SHP77 (cell line): ENCODE data around the gene FKBP9.
A peak's percentile ranks its signal among the peaks of the same experiment; 100 is the strongest.
"Not testable (repeated sequence)": the region's sequence is repeated elsewhere in the genome, so short reads cannot be mapped to it uniquely, and the experiment has no call there.

Experiments used
- DNase-seq, 2 experiments: peaks; one replicate each; lab custom pipeline; 2025; lab: John Stamatoyannopoulos, UW

FKBP9 gene

DNA sequence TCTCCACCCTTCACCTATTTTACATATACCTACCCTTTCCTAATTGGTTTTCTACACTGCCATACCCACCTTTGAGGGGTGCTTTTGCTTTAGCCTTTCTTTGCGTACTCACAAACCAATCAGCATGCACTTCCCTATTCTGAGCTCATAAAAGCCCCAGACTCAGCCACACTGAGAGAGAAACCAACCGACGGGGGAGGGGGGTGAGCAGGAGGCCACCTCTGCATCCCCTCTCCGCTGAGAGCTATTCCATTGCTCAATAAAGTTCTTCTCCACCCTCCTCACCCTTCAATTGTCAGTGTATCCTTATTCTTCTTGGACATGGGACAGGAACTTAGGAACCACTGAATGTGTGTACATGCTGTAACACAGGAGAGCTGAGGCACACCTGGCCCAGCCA, 9.0 kb upstream of the FKBP9 start:
- no peak for DNase-seq

DNA sequence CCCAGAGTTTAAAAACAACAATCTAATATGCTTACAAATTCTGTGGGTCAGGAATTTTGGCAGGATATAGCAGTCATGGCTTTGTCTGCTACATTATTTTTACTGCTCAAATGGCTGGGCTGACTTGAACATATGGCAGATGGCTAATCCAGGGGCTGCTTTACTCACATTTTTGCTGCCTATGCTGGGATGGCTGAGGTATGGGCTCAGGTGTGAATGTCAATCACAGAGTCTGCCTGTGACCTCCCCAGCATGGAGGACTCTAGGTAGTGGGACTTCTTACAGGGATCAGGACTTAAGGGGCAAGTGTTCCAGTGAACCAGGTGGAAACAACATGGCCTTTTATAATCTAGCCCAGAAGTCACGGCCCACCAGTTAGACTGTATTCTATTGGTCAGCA, 4.4 kb upstream of the FKBP9 start:
- no peak for DNase-seq

DNA sequence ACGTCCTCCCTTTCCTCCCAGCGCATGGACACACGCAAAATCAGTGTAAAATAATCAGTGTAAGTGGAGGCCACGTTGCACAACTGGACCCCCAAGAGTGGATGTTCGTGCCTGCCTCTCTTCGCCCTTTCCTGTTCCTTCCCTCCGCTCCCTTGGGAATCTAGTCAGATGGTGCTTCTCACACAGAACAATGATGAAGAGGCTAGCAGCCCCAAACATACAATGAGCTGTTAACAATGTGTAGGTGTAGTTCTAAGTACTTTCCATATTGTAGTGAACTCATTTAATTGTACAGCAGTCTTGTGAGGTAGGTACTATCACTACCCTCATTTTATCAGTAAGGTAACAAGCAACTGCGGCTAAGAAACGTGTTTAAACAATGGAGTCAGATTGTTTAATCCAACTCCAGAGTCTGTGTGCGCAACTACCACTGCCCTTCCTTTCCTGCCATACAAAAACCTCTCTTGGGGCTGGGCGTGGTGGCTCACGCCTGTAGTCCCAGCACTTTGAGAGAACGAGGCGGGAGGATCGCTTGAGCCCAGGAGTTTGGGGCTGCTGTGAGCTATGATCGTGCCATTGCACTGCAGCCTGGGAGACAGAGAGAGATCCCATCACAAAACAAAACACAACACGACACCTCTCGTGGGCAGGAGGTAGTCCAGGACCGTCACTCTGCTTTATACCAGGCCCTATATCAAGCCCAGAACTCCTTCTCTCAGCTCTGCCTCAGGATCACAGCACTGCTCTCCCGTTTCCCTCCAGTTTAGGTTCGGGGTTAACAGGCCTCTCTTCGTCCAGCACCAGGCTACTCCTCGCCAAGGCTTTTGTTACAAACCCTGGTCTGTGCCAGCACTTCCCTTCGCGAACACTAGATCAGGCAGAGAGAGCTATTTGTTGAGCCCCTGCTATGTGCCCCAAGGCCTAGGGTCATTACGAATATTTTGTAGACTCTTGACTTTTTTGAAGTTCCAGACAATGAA, 1.1 kb downstream of the FKBP9 start:
- DNase-seq = peak; percentile 75 to 80

DNA sequence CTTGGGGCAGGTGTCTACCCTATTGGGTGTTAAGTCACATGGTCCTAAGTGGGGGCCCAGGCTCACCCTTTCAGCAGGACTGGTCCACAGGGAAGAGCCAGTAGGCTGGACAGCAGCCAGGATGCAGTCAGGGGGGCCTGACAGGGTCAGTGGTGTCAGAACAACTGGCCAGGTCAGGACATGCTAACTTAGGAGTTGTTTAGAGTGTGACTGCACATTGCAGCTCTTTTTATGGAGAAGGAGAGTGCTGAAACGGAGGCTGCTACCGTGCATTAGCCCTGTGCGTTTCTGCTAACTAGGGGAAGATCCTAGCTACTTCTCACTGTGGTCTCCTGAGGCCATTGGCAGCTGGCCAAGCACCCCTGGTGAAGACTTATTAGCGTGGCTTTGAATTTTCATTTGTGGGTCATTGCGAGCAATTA, 6.7 kb downstream of the FKBP9 start:
- DNase-seq = not testable (repeated sequence)

DNA sequence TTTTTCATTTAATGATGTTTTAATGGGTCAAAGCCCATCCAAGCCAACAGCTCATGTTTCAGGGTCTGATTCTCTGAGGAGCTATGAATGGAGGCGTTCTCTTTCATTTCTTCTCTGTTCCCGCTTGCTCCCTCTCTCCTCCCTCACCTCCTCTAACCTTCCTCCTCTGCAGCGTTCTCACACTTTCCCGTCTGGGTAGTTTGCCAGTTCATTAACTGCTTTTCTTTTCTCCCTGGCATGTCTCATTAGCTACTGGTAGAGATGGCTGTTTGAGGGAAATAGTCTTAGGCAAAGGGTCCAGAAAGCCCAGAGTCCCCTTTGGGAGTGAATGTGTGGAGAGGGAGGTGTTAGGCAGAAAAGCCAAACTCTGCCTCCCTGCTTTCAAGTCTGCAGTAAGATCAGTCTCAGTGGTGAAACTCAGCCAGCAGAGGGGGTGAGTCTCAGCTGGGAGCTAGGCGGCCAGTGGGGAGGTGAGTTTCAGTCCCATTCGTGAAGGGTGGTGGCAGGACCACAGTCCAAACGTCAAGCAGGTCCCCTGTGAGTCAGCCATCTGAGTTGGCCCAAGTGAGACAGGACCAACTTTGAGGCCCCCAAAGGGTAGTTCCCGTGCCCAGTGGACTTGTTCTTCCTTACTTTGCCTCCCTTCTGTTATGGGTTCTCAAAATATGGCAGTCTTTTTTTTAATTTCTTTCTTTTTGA, 7.4 kb downstream of the FKBP9 start:
- DNase-seq = not testable (repeated sequence)

DNA sequence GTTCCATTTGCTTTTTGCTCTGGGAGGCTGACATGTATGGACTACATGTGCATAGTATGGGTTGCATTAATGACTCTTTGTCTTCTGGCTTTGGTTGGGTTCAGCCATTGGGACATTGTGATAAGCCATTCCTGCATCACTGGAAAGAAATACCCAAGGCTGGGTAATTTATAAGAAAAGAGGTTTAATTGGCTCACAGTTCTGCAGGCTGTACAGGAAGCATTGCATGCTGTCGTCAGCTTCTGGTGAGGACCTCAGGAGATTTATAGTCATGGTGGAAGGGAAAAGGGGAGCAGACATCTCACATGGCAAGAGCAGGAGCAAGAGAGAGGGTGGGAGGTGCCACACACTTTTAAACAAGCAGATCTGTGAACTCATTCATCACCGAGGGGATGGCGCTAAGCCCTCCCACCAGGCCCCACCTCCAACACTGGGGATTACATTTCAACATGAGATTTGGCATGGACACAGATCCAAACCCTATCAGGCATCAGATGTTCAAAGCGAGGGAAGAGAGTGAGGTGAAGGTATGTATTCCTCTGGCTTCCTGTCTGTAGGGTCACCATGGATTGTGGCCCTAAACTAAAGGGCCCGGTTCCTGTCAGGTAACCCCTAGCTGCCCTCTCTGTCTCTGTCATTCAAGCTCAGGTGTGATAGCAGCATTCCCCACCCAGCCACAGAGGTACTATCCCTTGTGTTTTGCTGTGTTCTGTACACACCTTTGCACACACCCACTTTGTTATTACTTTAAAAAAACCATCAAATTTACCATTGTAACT, 9.4 kb downstream of the FKBP9 start:
- DNase-seq = not testable (repeated sequence)

DNA sequence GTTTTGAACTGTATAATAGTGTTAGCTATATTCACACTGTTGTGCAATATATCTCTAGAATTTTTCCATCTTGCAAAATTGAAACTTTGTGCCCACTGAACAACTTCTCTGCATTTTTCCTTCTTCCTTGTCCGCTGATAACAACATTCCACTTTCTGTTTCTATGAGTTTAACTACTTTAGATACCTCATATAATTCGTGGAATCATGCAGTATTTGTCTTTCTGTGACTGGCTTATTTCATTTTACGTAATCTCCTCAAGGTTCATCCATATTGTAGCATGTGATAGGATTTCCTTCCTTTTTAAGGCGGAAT, 10.0 kb downstream of the FKBP9 start:
- not testable (repeated sequence) for DNase-seq

DNA sequence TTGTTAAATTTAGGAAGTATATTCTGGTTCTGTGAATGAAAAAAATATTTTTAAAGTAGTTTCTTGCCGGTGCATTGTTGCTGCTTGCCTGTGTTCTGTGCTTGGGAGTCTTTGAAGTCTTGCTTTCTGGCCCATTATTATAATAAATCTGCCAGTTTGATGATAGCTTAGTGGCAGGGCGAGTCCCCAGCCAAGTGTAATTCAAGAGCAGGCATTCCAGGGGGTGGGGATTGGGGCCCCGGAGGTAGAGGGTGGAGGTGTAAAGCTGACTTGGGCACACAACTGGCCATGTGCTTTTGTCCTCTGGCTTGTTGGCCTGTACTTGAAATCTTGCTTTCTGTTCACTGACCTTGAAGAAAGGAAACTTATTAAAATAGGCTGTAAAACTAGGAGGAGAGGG, 14.7 kb downstream of the FKBP9 start:
- DNase-seq = not testable (repeated sequence)

DNA sequence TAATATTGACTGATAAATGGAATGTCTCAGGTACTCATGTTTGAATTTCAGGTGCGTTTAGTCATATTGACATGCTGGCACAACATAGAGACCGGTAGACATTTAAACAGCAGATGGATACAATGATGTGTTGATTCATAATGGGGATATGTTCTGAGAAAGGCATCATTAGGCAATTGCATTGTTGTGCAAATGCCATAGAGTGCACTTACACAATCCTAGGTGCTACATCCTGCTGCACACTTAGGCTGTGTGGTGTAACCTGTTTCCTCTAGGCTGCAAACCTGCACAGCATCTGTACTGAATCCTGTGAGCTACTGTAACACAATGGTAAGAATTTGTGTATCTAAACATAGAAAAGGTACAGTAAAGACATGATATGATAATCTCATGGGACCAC, 19.9 kb downstream of the FKBP9 start:
- not testable (repeated sequence) for DNase-seq

DNA sequence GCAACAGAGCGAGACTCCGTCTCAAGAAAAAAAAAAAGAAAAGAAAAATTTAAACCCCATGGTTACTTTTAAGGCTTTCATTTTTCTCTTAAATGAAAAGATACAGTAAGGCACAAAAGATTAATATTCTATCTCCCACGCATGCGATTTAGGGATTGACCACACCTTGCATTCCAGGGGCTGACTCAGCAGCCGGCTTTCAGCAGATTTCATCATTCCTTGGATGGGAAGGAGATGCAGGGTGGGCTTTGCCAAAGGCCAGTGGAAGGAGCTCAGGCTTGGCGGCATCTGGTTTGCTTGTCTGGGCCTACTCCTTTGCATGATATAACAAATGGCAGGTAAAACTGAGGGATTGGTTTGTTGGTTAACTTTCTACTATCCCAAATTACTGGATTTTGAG, 22.0 kb downstream of the FKBP9 start:
- DNase-seq = not testable (repeated sequence)

DNA sequence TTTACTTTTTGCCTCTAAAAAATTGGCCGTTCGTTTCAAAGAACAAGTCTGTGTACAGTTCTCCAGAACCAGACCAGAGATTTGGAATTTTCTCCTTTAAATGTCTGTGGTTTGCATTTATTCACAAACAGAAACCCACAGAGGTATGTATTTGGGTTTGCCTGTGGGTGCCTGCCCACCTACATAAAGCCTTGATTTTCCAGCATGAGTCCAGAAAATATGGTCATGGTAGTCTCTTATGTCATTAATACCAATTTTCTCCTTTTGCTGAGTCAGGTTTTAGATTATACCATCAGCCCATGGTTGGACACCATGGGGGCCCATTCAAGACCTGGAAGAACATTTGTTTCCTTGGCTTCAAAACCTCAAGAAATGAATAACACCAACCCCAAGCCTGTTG, 22.7 kb downstream of the FKBP9 start:
- not testable (repeated sequence) for DNase-seq

DNA sequence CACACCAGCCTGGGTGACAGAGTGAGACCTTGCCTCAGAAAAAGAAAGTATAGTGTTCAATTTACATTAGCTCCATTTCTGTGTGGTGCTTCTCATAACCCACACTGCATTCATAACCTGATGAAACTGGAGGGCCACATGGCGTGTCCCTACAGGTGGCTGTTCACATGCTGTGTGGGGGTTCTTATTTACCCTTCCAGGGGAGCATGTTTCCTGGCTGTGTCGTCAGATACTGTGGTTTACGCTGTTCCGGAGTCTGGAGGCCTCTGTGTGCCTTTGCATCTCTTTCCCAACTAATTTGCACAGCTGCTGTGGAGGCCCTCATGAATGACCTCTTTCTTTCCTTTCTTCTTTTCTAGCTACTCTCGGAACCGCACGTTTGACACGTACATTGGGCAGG, 30.9 kb downstream of the FKBP9 start:
- peak; percentile 79 to 80 for DNase-seq

DNA sequence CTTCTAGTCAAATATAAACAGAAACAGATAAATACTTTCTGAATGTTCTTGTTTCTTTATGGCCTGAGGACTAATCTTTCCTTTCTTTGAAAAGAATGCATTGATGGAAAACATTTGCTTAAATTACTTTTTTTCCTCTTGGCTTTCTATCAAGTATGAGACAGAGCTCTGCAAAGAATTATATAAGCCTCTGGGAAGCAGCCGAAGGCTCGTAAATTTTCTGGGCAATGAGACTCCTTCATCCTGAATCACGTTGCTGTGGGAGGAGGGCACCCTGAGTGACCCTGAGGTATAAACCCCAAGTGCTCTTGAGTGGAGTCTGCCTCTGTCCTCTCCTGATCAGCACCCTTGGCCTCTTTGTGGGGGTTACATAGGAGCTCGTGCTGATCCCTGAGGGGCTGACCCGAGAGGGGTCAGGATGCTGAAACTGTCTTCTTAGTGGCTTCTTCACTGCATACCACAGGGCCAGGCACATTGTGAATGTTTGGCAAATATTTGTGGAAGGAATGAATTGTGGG, 33.9 kb downstream of the FKBP9 start:
- not testable (repeated sequence) for DNase-seq

DNA sequence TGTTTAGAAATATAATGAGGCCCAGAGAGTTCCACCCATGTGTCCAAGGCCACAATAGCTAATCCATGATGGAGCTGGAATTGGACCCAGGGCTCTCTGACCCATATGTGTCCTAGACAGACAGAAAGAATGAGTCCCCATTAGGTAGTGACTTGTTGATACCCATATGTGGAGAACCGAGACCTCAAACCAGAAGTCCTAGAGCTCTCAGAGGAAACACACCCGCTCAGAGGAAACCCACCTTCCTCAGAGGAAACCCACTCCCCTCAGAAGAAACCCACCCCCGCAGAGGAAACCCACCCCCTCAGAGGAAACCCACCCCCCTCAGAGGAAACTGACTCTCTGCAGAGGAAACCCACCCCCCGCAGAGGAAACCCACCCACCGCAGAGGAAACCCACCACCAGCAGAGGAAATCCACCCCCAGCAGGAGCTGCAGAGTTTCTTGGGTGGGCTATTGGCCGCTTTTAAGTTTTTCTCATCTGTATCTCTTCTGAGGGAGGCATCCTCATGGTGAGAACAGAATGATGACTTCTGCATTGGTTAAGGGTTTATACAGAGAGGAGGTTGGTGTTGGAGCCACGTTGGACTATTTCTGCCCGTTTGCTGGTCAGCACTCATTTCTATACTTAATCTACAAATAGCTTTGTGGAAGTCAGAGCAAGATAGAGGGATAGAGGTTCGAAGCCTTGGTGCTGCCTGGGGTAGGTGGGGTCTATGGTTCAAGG, 34.9 kb downstream of the FKBP9 start:
- not testable (repeated sequence) for DNase-seq

DNA sequence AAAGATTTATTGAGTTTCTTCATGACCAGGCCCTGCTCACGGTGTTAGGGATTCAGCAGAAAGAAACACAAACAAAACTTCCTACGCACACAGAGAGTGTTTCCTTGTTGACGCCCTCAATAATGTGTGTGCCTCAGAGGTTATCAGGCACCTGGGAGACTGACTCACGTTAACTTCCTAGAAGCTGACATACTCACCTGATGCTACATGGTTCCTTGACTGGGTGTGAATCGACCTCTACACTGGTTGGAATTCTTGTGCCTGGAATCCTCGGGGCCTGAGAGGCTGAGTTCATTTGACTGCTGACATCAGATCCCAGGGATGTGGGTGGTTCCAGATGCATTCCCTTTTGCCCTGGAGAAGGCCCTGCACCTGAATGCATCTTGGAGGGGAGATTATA, 35.5 kb downstream of the FKBP9 start:
- not testable (repeated sequence) for DNase-seq

DNA sequence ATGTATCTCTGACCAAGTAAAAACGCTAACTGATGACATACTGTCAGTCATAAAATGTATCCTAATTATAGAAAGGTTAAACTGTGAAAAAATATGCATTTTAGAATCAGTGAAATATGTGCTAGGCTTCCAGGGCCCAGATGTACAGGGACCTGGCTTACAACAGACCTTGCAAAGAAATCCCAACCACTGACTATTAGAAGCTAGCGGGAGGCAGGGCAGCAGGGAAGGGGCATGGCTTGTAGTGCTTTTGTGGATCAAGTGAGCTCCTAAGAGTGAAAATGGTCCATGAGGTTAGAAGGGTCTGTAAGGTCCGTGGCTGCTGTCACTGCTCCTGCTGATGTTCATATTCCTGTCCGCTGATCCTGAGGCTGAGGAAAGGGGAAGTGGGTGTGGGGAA, 40.7 kb downstream of the FKBP9 start:
- DNase-seq = peak in 1 of 2 experiments; percentile 37

DNA sequence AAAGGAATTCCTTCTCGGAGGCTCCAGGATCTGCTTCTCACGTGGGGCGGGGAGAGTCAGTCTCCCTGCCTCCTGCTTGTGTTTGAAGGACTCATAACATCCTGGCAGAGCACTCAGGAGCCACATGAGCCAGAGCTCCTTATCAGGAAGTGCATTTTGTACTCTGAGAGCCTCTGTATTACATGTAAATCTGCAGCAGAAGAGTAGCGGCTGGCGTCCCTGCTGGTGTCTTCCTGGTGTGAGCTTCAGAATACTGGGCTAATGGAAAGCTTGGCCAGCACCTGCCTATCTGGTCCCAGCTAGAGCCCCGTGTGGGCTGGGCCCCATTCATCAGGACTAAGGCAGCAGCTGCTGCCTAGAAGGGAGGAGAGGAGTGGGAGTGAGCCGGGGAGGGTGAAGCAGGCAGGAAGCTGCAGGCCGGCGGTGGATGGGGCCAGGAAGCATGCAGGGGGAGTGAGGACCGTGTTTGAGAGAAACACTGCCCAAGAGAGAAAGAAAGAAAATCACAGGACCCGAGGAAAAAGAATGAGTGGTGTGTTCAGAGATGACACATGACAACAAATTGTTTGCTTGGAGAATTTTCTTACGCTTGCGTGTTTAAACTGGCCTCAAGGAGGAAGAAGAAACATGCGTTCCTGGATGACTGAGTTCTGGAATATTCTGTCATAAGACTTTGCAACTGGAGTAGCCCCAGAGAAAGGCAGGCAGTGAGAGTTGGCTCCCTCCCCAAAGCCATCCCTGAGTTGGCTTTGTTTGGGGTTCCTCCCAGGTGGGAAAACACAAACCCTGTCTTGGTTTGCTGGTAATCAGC, 41.3 kb downstream of the FKBP9 start:
- DNase-seq = peak; percentile 87 to 88

DNA sequence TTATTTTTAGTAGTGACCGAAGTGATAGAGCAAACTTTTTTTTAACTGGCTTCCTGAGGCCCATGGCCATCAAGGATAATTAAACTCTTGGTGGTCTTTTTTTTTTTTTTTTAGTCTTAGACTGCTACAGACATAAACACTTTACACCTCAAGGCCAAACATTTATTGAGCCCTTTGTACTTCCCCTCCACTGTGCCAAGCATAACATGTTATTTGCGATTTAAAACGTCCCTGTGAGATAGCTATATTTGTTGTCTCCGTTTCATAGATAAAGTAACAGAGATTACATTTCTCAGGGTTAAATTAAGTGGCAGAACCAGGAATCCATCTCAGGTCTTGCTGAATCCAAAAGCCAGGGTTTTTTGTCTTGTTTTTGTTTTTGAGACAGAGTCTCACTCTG, 42.1 kb downstream of the FKBP9 start:
- DNase-seq = not testable (repeated sequence)

DNA sequence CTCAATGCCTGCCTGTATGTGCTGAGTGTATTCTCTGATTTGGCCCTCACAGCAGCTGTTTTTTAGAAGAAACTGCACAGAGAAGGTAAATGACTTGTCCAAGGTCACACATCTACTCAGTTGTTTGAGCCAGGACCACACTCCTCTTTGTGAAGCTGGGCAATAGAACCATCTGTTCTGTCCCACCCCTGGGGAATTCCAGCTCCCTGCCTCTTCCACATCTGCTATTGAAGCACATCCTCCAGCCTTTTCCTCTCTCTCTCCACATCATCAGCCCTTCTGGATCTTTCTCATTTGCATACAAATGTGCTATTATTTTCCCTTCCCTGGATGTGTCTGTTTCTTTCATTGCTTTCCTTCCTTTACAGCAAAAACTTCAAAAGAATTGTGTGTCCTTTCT, 45.9 kb downstream of the FKBP9 start:
- DNase-seq = not testable (repeated sequence)

DNA sequence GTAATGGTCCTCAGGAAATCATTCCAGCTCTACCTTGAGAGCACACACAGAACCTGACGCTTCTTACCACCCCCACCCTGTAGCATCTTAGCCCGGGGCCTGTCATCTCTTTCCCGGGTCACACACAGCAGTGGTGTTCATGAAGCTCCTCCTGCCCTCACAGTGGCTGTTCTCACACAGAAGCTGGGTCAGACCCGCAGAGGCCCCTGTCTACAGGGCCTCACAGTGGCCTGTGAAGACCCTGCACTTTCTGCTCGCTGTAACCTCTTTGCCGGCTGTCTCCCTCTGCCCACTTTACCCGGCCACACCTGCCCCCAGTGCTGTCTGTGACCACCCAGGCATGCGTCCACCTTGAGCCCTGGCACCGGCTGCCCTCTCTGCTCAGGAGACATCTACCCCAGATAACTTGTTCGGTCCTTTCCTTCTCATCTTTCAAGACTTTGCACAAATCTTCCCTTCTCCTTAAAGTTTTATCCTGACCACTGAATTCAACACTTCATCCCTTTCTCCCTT, 46.9 kb downstream of the FKBP9 start:
- not testable (repeated sequence) for DNase-seq
